SK-N-MC (cell line): ENCODE data around the gene KCTD18.

Source experiments
- EZH2 ChIP-seq: fragments of 200-600 bp; sonication (generic); IDR thresholded peaks from one replicate; pipeline ENCODE4 v1.6.1; 2017; ENCODE audit warnings: antibody characterized with exemption
- POLR2AphosphoS5 ChIP-seq: IDR thresholded peaks from 2 replicates; pipeline ENCODE4 v1.6.1; 2012; ENCODE audit warnings: mild to moderate bottlenecking, low read depth, low read length, borderline replicate concordance

DNA sequence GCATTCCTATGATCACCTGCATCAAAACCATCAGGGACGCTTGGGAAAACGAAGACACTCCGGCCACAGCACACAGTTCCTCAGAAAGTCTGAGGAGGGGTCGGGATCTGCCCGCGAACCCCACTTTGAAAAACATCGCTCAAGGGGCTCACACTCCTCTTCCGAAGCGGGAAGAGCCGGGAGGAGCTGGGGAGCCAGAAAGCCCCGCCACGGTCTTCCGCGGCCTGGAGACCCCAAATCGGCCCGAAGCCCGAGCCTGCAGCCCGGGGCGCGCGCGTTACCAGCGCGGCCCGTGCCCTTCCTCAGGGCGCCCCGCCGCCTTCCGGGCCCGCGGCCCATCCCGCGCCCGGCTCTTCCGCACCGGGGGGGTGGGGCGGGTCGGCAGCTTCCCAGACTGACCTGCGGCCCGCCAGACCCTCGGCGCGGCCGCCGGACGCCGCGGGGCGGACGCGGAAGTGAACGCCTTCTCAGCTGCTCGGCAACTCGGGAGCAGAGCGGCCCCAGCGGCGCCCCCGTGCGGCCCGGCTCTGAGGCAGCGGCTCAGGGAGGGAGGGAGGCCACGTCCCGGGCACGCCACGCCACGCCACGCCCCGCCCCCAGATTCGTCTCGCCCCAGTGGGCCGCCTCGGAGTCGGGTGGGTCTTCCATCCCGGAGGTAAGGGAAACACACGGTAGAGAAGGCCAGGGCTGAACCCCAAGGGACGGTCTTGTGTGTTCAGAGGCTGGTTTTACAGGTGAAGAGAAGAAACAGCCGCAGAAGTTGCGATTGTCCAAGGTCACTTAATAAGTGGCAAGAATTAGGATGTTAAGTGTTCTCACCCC, at the start of gene KCTD18:
- TF ChIP-seq EZH2 (no peak), POLR2AphosphoS5 (peak; percentile 67; the same call in 1 of the 2 replicates)
